Lower leg skin (tissue), 3 donors: ENCODE results near the gene CCDC88C.

Experiments
- POLR2A ChIP-seq, 2 donors: fragments of 450-650 bp; IDR thresholded peaks; one replicate each; pipeline ENCODE4 v1.6.1; 2016 to 2017; ENCODE audit warnings: antibody characterized with exemption in 2 of 2, mild to moderate bottlenecking in 1 of 2, moderate library complexity in 1 of 2
- TF ChIP-seq, protein P1 (sequence below), 3 donors: fragments of 450-650 bp; IDR thresholded peaks; one replicate each; pipeline ENCODE4 v1.5.1; 2016; ENCODE audit warnings: antibody characterized with exemption in 3 of 3, mild to moderate bottlenecking in 3 of 3, moderate library complexity in 2 of 3

DNA sequence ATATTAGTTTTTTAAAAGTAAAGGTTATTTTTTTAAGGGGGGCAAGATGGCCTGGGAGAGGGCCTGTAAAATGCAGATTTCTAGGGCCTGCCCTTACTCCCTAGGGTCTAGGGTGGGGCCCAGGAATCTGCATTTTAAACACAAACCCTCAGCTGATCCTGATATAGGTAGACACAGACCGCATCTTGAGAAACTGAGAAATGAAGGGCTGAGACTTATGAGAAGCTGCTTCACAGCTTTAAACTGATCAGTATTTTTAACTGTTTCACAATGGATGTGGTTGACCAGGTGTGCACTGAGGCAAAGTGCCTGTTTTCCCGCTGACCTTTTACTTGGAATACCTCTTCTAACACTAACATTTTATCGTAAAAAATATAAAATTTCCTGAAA, 84.0 kb downstream of the CCDC88C start:
- TF ChIP-seq, protein P1, sequence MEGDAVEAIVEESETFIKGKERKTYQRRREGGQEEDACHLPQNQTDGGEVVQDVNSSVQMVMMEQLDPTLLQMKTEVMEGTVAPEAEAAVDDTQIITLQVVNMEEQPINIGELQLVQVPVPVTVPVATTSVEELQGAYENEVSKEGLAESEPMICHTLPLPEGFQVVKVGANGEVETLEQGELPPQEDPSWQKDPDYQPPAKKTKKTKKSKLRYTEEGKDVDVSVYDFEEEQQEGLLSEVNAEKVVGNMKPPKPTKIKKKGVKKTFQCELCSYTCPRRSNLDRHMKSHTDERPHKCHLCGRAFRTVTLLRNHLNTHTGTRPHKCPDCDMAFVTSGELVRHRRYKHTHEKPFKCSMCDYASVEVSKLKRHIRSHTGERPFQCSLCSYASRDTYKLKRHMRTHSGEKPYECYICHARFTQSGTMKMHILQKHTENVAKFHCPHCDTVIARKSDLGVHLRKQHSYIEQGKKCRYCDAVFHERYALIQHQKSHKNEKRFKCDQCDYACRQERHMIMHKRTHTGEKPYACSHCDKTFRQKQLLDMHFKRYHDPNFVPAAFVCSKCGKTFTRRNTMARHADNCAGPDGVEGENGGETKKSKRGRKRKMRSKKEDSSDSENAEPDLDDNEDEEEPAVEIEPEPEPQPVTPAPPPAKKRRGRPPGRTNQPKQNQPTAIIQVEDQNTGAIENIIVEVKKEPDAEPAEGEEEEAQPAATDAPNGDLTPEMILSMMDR (IDR thresholded peaks at IDR 0.05): no peak
- no peak for TF ChIP-seq POLR2A (IDR thresholded peaks at IDR 0.05)
